ES-I3 (cell line): ENCODE results near the gene POU1F1.

Experiments used
- H3K36me3 ChIP-seq: 2 replicates; pipeline ENCODE4 v1.6.1; 2013; ENCODE audit warnings: mild to moderate bottlenecking, low read length, control low read depth, moderate library complexity; ENCODE audit not compliant: insufficient read depth
- H3K4me1 ChIP-seq: 2 replicates; pipeline ENCODE4 v1.6.1; 2013; ENCODE audit warnings: mild to moderate bottlenecking, control low read depth, low read length; ENCODE audit not compliant: insufficient read depth
- H3K9ac ChIP-seq: 2 replicates; pipeline ENCODE4 v1.6.1; 2013; ENCODE audit warnings: low read depth, mild to moderate bottlenecking, low read length, moderate library complexity
- H3K9me3 ChIP-seq: 2 replicates; pipeline ENCODE4 v1.6.1; 2013; ENCODE audit warnings: mild to moderate bottlenecking, low read length, moderate library complexity; ENCODE audit not compliant: control insufficient read depth, insufficient read depth

POU1F1 gene

DNA sequence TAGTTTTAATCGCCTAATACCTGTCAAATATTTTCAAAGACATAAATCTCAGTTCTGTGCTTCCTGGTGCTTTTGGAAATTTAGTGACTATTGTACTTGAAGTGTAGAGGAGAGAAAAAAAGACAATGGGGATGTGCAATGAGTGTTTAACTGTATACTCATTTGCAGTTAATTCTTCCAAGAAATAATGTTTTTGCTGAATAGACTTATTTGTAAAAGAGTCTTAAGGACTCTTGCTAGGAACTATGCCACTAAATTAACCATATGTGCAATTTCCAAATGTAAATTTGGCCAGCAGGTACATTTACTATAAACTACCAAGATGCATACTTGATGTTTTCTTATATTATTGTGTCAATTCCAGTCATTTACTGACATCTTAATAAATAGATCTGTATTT is 47.3 kb downstream of the POU1F1 start:
- Histone ChIP-seq H3K9ac (no peak overlapping the region), H3K9me3 (peaks cover 2% of the 10 kb centered on the region; the same call in 1 of the 2 replicates), H3K36me3 (no peaks in the 10 kb centered on the region)

GRCh38 chr3:87228316-87228715 is 48.1 kb downstream of the POU1F1 start:
- no peaks in the 10 kb centered on the region for H3K36me3 ChIP-seq
- H3K9ac ChIP-seq, result peak overlapping the region; percentile 74; the same call in 1 of the 2 replicates
- no peaks in the 10 kb centered on the region for H3K9me3 ChIP-seq
- H3K4me1 ChIP-seq, result peaks cover 3% of the 10 kb centered on the region; the same call in 1 of the 2 replicates

More for the DNA sequence above, 47.3 kb downstream of the POU1F1 start:
- H3K4me1 ChIP-seq, result peaks cover 3% of the 10 kb centered on the region; the same call in 1 of the 2 replicates

- H3K4me1 ChIP-seq, result peaks cover 3% of the 10 kb centered on the region; the same call in 1 of the 2 replicates
- H3K36me3 ChIP-seq, result no peaks in the 10 kb centered on the region
- peak overlapping the region; percentile 74 for H3K9ac ChIP-seq
- no peaks in the 10 kb centered on the region for H3K9me3 ChIP-seq
These were observed 48.6 kb downstream of the POU1F1 start for GRCh38 chr3:87227835-87228144.

- H3K36me3 ChIP-seq, result no peaks in the 10 kb centered on the region
- peaks cover 3% of the 10 kb centered on the region; the same call in 1 of the 2 replicates for H3K4me1 ChIP-seq
- H3K9ac ChIP-seq, result peak within 1 kb of the TSS; percentile 74
- no peaks in the 10 kb centered on the region for H3K9me3 ChIP-seq
These were observed 49.1 kb downstream of the POU1F1 start, which contains the start of gene CHMP2B for GRCh38 chr3:87227104-87227834. TSS of gene CHMP2B (plus strand) at chr3:87227309. CDS start at chr3:87227523, 214 bp downstream.

- Histone ChIP-seq H3K9me3 (no peaks in the 10 kb centered on the region), H3K9ac (no peak overlapping the region; the same call in 1 of the 2 replicates), H3K36me3 (no peaks in the 10 kb centered on the region), H3K4me1 (peaks cover 3% of the 10 kb centered on the region; the same call in 1 of the 2 replicates)
These were observed 50.7 kb downstream of the POU1F1 start for GRCh38 chr3:87225659-87226058.

DNA sequence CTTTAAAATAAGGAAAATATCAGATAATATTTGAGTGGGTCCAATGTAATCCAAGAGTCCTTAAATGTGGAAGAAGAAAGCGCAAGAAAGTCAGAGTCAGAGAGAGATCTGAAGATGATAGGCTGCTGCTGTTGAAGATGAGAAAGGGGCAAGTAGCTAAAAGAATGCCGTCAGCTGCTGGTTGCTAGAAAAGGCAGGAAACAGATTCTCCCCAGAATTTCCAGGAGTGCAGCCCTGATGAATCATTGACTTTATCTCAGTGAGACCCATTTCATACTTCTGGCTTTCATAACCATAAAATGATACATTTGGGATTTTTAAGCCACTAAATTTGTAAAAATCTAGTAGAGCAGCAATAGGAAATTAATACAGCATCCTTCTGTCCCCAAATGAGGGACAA is 56.8 kb downstream of the POU1F1 start:
- Histone ChIP-seq H3K4me1 (no peaks in the 10 kb centered on the region), H3K9me3 (no peaks in the 10 kb centered on the region; the same call in 1 of the 2 replicates), H3K36me3 (no peaks in the 10 kb centered on the region), H3K9ac (no peak overlapping the region)

- H3K9me3 ChIP-seq, result no peaks in the 10 kb centered on the region; the same call in none of the 2 replicates
- H3K9ac ChIP-seq, result no peak overlapping the region
- no peaks in the 10 kb centered on the region for H3K4me1 ChIP-seq
- no peaks in the 10 kb centered on the region for H3K36me3 ChIP-seq
These were observed 57.8 kb downstream of the POU1F1 start for GRCh38 chr3:87218560-87218959.
